HUES48 (cell line): ENCODE measurements around the gene YARS1.

ENCODE experiments used
- H3K27ac ChIP-seq: one replicate; pipeline ENCODE4 v1.7.0; 2013; ENCODE audit warnings: low read depth, low read length, inconsistent platforms
- H3K27me3 ChIP-seq: 2 replicates; pipeline ENCODE4 v1.6.1; 2013; ENCODE audit warnings: mild to moderate bottlenecking, low read length; ENCODE audit not compliant: control insufficient read depth, insufficient read depth
- H3K36me3 ChIP-seq: 2 replicates; pipeline ENCODE4 v1.6.1; 2013; ENCODE audit warnings: low read length; ENCODE audit not compliant: control insufficient read depth, insufficient read depth
- H3K4me1 ChIP-seq: 2 replicates; pipeline ENCODE4 v1.6.1; 2013; ENCODE audit warnings: mild to moderate bottlenecking, low read length; ENCODE audit not compliant: control insufficient read depth, insufficient read depth
- H3K4me3 ChIP-seq: 2 replicates; pipeline ENCODE4 v1.5.1; 2013; ENCODE audit warnings: mild to moderate bottlenecking, low read depth, low read length
- H3K9ac ChIP-seq: 2 replicates; pipeline ENCODE4 v1.6.1; 2013; ENCODE audit warnings: mild to moderate bottlenecking, low read depth, low read length, moderate library complexity
- H3K9me3 ChIP-seq: 2 replicates; pipeline ENCODE4 v1.6.1; 2013; ENCODE audit warnings: low read length; ENCODE audit not compliant: control insufficient read depth, insufficient read depth

YARS1 gene

DNA sequence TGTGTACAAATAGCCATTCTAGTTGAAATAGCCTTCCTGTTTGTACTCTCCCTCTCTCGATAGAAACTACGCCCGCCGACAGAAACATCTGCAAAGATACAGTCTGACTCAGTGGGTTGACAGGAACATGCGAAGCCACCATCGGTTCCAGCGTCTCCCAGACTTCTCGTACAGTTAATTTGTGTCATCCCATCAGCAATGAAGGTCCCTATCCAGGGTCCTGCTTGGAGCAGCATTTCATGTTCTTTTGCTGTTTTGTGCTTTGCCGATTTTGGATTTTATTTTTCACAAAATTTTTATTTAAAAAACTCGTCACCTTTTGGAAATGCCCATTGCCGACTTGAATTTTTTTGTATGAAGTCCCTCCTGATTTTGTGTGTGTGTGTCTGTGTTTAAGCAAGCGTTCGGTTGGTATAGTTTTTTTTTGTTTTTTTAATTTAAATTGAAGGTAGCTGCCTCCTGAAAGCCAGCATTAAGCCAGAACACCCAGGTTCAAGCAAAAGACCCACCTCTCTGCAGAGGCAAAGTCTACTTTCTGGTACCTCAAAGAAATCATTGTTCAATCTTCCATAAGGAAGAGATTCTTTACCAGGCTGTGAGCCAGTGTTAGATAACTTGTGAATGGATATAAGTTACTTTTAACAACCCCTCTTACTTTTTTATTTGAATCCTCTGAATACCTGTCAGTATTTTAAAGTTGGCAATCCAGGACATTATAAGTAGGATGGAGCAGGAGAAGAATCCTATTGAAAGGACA lies 38.9 kb upstream of the YARS1 start:
- Histone ChIP-seq H3K36me3 (peaks cover 61% of the 10 kb centered on the region), H3K4me3 (no peak overlapping the region), H3K27me3 (no peaks in the 10 kb centered on the region)

DNA sequence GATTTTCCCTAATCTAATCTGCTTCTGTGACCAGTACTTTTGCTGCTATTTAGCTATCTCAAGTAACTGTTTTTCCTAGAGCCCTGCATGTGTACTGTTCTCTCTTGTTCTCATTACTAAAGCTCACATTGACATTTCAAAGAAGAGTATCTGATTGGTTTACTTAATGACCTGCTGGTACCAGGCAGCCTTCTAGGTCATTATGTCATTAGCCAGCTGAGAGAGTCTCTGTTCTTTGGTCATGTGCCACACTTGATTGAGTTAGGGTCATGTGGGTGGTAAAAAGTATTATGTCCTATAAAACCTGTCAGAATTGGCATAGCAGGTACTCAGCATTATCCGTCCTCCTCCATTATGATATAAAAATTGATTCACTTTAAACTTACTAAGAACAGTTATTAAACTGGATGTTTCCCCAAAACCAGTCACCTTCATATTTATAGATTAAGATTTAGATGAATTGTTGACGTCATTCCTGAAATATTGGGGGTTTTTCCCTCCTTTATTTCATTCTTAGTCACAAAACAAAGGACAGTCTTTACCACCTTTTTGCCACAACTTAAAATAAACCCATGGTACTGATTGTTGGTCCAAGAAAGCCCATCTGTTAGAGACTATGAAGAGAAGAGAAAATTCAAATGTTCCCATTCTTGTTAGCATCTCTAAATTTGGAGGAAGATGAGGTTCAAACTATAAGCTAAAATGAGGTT lies 31.4 kb upstream of the YARS1 start:
- H3K27me3 ChIP-seq: no peaks in the 10 kb centered on the region
- H3K4me3 ChIP-seq: no peak overlapping the region
- no peaks in the 10 kb centered on the region for H3K9me3 ChIP-seq
- no peak overlapping the region for H3K27ac ChIP-seq
- H3K4me1 ChIP-seq: no peaks in the 10 kb centered on the region
- peaks cover 39% of the 10 kb centered on the region for H3K36me3 ChIP-seq
- no peak overlapping the region for H3K9ac ChIP-seq

More for the DNA sequence above, 38.9 kb upstream of the YARS1 start:
- Histone ChIP-seq H3K27ac (no peak overlapping the region), H3K9ac (no peak overlapping the region), H3K9me3 (no peaks in the 10 kb centered on the region), H3K4me1 (no peaks in the 10 kb centered on the region)

DNA sequence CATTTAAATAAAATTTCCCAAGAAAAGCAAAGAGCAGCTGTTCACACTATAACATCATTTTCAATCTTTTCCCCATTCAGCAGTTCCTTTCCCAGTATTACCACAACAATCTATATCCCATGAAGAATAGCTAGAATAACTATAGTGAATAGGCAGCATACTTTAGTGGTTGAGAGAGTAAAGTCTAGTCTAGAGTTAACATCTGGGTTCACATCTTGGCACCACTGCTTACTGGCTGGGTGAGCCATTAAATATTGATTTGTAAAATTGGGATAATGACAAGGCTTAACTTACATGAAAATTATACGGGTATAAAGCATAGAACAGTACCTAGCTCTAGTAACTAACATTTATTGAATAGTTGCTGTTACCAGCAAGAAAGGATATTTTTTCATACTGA lies 14.7 kb upstream of the YARS1 start:
- H3K9ac ChIP-seq: no peak overlapping the region
- no peak overlapping the region for H3K27ac ChIP-seq
- no peaks in the 10 kb centered on the region for H3K9me3 ChIP-seq
- no peaks in the 10 kb centered on the region for H3K4me1 ChIP-seq
- peaks cover 96% of the 10 kb centered on the region for H3K36me3 ChIP-seq
- no peaks in the 10 kb centered on the region for H3K27me3 ChIP-seq
- no peak overlapping the region for H3K4me3 ChIP-seq

DNA sequence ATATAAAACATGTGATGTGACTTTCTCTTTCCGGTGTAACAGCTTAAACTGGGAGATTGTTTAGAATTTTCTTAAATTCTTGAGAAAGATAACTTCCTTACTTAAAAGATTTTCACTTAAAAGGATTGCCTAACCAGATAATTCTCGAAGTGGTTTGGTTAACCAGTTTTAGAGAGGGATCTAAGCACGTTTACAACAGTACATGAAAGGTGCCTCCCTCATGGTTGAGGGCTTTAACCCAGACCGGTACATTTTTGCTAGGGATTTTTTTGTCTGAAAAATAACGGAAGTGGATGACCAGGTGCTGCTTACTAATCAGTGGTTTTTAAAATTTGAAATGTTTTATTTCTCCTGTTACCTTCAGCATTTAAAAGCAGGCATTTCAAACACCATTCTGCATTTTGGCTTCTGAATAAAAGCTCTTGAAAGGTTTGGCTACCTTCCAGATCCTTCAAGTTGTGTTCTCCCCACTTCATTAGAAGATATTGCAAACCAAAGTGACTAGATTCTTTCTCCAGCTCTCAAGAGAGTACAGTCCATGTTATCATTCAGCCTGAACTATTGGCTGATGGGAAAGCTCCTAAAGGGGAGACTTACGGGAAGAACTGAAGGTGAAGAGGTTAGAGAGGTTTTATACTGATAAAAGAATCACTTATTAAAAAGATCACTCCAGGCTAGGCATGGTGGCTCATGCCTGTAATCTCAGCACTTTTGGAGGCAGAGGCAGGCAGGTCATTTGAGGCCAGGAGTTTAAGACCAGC lies 13.1 kb upstream of the YARS1 start:
- no peaks in the 10 kb centered on the region for H3K4me1 ChIP-seq
- peaks cover 98% of the 10 kb centered on the region for H3K36me3 ChIP-seq
- no peaks in the 10 kb centered on the region for H3K9me3 ChIP-seq
- no peak overlapping the region for H3K4me3 ChIP-seq
- no peaks in the 10 kb centered on the region for H3K27me3 ChIP-seq
- H3K27ac ChIP-seq: no peak overlapping the region
- no peak overlapping the region for H3K9ac ChIP-seq

DNA sequence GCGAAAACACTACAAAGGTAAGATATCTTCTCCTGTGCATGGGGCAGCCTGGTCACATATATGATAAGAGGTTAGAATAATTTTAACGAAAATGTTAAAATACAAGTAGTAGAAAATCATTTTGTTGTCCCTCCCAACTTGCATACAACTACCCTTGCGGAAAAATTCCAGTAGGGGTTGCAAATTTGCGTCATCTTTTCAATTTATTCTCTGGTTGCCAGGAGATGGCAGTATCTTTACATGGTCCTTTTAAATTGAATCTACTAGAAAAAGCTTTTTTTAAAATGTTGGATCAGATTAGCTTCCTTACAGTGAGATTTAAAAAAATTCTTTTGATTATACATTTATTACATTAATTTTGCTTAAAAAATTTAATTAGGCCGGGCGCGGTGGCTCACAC lies 11.2 kb upstream of the YARS1 start:
- peaks cover 85% of the 10 kb centered on the region for H3K36me3 ChIP-seq
- no peaks in the 10 kb centered on the region for H3K4me1 ChIP-seq
- no peak overlapping the region for H3K9ac ChIP-seq

DNA sequence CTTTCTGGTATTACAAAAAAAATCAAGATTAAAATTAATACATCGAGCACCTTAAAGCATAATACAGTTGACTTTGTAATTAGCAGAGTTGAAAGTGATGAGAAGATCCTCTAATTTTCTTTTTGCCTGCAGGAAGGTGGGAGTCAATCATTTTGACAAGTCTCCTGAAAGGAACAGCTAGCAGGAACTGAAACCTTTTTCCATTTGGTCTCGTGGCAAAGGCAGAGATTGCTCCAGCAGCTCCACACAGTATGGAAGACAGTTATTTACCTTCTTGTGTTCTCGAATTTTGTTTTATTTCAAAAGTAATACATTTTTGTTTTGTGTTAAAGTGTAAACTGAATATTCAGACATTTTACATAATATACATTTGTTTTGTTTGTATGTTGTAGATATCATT lies 8.0 kb upstream of the YARS1 start:
- Histone ChIP-seq H3K9ac (no peak overlapping the region), H3K4me3 (no peak overlapping the region), H3K36me3 (peaks cover 56% of the 10 kb centered on the region), H3K4me1 (no peaks in the 10 kb centered on the region), H3K27me3 (no peaks in the 10 kb centered on the region), H3K9me3 (no peaks in the 10 kb centered on the region), H3K27ac (no peak overlapping the region)

More for the DNA sequence above, 11.2 kb upstream of the YARS1 start:
- no peak overlapping the region for H3K4me3 ChIP-seq
- H3K27ac ChIP-seq: no peak overlapping the region
- no peaks in the 10 kb centered on the region for H3K9me3 ChIP-seq
- no peaks in the 10 kb centered on the region for H3K27me3 ChIP-seq

DNA sequence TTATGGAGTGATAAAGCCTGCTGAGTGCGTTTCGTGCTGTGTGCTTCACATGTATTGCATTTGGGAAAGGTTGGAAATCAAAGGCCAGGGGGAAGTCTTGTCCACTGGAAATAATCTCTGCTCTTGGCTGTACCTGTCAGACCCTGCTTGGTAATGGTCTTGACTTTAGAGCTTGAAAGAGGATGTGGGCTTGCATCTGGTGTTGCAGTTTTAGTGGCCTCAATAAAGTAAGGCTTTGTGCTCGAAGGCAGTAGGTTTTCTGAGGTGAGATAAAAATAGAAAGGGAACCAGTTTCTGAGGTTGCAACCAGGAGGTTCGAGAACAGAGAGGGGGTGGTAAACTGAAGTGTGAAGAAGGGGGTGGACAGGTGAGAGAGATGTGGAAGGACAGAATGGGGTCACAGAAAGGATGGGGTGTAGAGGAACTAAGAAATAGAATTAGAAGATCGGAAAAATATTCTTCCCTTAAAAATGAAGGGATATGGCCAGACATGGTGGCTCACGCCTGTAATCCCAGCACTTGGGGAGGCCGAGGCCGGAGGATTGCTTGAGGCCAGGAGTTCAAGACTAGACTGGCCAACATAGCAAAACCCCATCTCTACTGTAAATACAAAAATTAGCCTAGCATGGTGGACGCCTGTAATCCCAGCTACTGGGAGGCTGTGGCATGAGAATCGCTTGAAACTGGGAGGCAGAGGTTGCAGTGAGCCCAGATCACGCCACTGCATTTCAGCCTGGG lies 1.8 kb upstream of the YARS1 start:
- peak overlapping the region; percentile 93 for H3K9ac ChIP-seq
- H3K4me3 ChIP-seq: peak overlapping the region; percentile 84
- H3K27me3 ChIP-seq: no peaks in the 10 kb centered on the region
- peaks cover 15% of the 10 kb centered on the region for H3K36me3 ChIP-seq
- no peaks in the 10 kb centered on the region for H3K9me3 ChIP-seq
- H3K27ac ChIP-seq: peak overlapping the region; percentile 99
- peaks cover 7% of the 10 kb centered on the region for H3K4me1 ChIP-seq

DNA sequence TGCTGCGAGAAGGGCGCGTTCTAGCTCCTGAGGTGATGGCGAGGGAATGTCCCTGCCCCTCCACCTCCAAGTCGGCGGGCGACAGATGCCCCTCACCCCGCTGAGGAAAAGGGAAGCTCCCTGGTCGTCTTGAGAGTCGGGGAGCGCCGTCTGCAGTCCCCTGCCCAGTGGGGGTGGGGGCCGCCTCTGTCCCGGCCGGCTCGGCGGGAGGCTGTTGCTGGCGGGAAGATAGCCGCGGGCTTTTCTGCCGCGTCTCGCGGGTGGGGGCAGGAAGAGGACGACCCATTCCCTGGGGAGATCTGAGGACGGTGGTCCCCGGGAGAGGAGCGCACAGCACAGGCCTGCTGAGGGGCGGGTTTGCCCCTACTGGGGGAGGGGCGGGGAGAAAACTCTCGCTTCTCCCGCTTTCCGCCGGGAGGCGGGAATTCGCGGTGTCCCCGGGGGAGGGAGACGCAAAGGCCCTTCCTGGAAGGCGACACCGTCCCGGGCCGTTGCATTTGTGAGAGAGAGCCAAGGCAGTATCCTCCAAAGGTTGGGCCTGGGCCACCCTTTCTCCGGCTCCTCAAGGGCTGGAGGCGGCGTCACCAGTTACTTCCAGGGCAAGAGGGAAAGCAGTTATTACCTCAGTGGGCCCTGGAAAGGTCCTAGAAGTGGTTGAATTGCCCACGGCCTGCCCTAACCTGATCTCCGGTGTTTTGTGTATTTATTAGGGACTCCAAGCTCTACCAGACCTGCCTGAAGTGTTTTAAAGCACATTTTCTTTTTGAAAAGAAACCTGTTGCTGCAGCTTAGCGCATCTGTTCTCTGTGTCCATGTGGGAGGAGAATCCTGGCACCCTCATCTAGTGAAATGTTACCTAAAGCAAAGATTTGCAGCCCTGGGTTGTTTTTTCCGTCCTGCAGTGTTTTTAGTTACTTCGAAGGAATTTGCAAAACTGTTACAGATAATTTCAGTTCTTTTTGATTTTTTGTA lies 943 bp upstream of the YARS1 start:
- peaks cover 8% of the 10 kb centered on the region for H3K4me1 ChIP-seq
- H3K27ac ChIP-seq: peak overlapping the region; percentile 99
- peak overlapping the region; percentile 93 for H3K9ac ChIP-seq
- H3K9me3 ChIP-seq: no peaks in the 10 kb centered on the region
- H3K4me3 ChIP-seq: peak overlapping the region; percentile 84
- H3K27me3 ChIP-seq: no peaks in the 10 kb centered on the region
- H3K36me3 ChIP-seq: peaks cover 13% of the 10 kb centered on the region

DNA sequence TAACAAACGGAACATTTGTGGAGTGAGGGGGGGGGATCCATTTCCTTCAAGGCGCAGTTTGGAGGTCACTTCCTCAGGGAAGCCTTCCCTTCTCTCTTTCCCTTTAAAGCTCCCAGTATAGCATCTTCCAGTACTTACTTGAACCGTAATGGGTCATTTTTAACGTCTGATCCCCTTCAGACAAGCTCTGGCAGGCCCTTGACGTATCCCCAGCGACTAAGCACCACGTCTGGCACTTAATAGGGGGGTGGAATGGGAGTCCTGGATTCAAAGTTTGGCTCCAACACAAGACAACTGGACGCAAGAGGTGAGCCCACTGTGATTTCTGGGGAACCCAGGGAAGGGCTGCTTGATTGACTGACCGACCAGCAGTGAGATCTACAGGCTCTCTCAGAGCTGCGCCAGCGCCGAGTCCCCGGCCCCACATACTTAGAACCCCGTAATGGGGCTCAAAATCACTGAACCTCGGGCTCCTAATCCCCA lies 441 bp downstream of the YARS1 start:
- H3K27me3 ChIP-seq: no peaks in the 10 kb centered on the region
- H3K9me3 ChIP-seq: no peaks in the 10 kb centered on the region
- H3K36me3 ChIP-seq: peaks cover 14% of the 10 kb centered on the region
- peak overlapping the region; percentile 95 for H3K4me3 ChIP-seq
- peaks cover 14% of the 10 kb centered on the region for H3K4me1 ChIP-seq
- H3K27ac ChIP-seq: peak overlapping the region; percentile 96
- peak overlapping the region; percentile 98 for H3K9ac ChIP-seq
